Left ventricle myocardium inferior (tissue), 1 donor: ENCODE results near the gene MOV10L1. TPM values are rescaled to one million over a fixed set of nuclear protein-coding genes. Genes with fewer than 3 reads are reported as not detected.

Experiments
- DNase-seq: peaks from one replicate; pipeline ENCODE4 v3.0.0-alpha.2; 2020
- H3K27ac ChIP-seq: fragments of 200-600 bp; replicated peaks from 2 replicates; pipeline ENCODE4 v1.8.0; 2021
- H3K27me3 ChIP-seq: fragments of 200-600 bp; 2 replicates; pipeline ENCODE4 v1.8.0; 2021; ENCODE audit warnings: low read depth
- H3K36me3 ChIP-seq: fragments of 200-600 bp; 2 replicates; pipeline ENCODE4 v1.8.0; 2021
- H3K4me1 ChIP-seq: fragments of 200-600 bp; 2 replicates; pipeline ENCODE4 v1.8.0; 2021
- H3K4me3 ChIP-seq: fragments of 200-600 bp; 2 replicates; pipeline ENCODE4 v1.8.0; 2021; ENCODE audit warnings: mild to moderate bottlenecking, moderate library complexity
- H3K9me3 ChIP-seq: fragments of 200-600 bp; replicated peaks from 2 replicates; pipeline ENCODE4 v1.8.0; 2021
- intact Hi-C: fragments of 100-400 bp; cut with micrococcal nuclease; formaldehyde crosslinking; loops from one replicate; pipeline ENCODE4 v1.11.0; 2022
- total RNA-seq: library from RNA; stranded (reverse); fragmentation: NEBNext Ultra II Directional; extraction: Animal tissue kit (Norgen Biotek cat#: 25700); gene quantifications from one replicate; pipeline ENCODE4 v1.2.1, GENCODE V29; 2021
- TF ChIP-seq, protein P1 (sequence below): fragments of 200-600 bp; IDR thresholded peaks from 2 replicates; pipeline ENCODE4 v1.8.0; 2021; ENCODE audit warnings: antibody characterized with exemption, mild to moderate bottlenecking, borderline replicate concordance
- donor health status: DM: no; HTN: yes; CAD: no; lungs with severe emphysema.

Gene MOV10L1
- total RNA-seq, 1 donor from 2014 or later = 0.49 TPM

GRCh38 chr22:50153756-50154140 lies 63.9 kb downstream of the MOV10L1 start:
- Histone ChIP-seq H3K4me1 (no peaks in the 10 kb centered on the region), H3K4me3 (no peak overlapping the region), H3K9me3 (no peaks in the 10 kb centered on the region), H3K36me3 (no peaks in the 10 kb centered on the region), H3K27ac (no peak overlapping the region), H3K27me3 (peaks cover 24% of the 10 kb centered on the region)
- intact Hi-C loops = loop anchor here (10.0 kb wide), 1 partner anchor 51 kb away; the partner anchor contains the start of gene SELENOO
- TF ChIP-seq, protein P1, sequence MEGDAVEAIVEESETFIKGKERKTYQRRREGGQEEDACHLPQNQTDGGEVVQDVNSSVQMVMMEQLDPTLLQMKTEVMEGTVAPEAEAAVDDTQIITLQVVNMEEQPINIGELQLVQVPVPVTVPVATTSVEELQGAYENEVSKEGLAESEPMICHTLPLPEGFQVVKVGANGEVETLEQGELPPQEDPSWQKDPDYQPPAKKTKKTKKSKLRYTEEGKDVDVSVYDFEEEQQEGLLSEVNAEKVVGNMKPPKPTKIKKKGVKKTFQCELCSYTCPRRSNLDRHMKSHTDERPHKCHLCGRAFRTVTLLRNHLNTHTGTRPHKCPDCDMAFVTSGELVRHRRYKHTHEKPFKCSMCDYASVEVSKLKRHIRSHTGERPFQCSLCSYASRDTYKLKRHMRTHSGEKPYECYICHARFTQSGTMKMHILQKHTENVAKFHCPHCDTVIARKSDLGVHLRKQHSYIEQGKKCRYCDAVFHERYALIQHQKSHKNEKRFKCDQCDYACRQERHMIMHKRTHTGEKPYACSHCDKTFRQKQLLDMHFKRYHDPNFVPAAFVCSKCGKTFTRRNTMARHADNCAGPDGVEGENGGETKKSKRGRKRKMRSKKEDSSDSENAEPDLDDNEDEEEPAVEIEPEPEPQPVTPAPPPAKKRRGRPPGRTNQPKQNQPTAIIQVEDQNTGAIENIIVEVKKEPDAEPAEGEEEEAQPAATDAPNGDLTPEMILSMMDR = no peak
- no peak for DNase-seq

- TF ChIP-seq, protein P1 = no peak
- DNase-seq = no peak
- no peak overlapping the region for H3K4me3 ChIP-seq
- H3K36me3 ChIP-seq = no peaks in the 10 kb centered on the region
- no peak overlapping the region for H3K27ac ChIP-seq
- intact Hi-C loops = loop anchor here (10.0 kb wide), 1 partner anchor 47 kb away; the partner anchor contains the start of gene SELENOO
- peaks cover 48% of the 10 kb centered on the region for H3K27me3 ChIP-seq
- H3K9me3 ChIP-seq = no peaks in the 10 kb centered on the region
- H3K4me1 ChIP-seq = no peaks in the 10 kb centered on the region
Observed at GRCh38 chr22:50157709-50158375, 68.0 kb downstream of the MOV10L1 start.

GRCh38 chr22:50160947-50161346 lies 71.1 kb downstream of the MOV10L1 start:
- Histone ChIP-seq H3K4me1 (no peaks in the 10 kb centered on the region), H3K4me3 (no peak overlapping the region), H3K27ac (no peak overlapping the region), H3K9me3 (no peaks in the 10 kb centered on the region), H3K36me3 (no peaks in the 10 kb centered on the region), H3K27me3 (peaks cover 59% of the 10 kb centered on the region)
- TF ChIP-seq, protein P1 = no peak
- no peak for DNase-seq
- intact Hi-C loops = no loop called here

- Histone ChIP-seq H3K27ac (no peak overlapping the region), H3K4me3 (no peak overlapping the region), H3K9me3 (no peaks in the 10 kb centered on the region), H3K36me3 (no peaks in the 10 kb centered on the region), H3K27me3 (peaks cover 59% of the 10 kb centered on the region), H3K4me1 (no peaks in the 10 kb centered on the region)
- DNase-seq = no peak
- intact Hi-C loops = no loop called here
- TF ChIP-seq, protein P1 = no peak
Observed at GRCh38 chr22:50161508-50162390, 71.9 kb downstream of the MOV10L1 start.

- H3K4me3 ChIP-seq = no peak overlapping the region
- H3K36me3 ChIP-seq = no peaks in the 10 kb centered on the region
- intact Hi-C loops = no loop called here
- DNase-seq = no peak
- H3K27ac ChIP-seq = no peak overlapping the region
- no peaks in the 10 kb centered on the region for H3K9me3 ChIP-seq
- H3K27me3 ChIP-seq = peaks cover 59% of the 10 kb centered on the region
- TF ChIP-seq, protein P1 = no peak
- no peaks in the 10 kb centered on the region for H3K4me1 ChIP-seq
Observed at GRCh38 chr22:50162391-50162956, 72.7 kb downstream of the MOV10L1 start.
